ENCODE measurements around the gene KDM3A. TPM values are rescaled to one million over a fixed set of nuclear protein-coding genes. Genes with fewer than 3 reads are reported as not detected.

Gene KDM3A
- total RNA-seq, 1 experiment from 2014 or later = 48.4 TPM

DNA sequence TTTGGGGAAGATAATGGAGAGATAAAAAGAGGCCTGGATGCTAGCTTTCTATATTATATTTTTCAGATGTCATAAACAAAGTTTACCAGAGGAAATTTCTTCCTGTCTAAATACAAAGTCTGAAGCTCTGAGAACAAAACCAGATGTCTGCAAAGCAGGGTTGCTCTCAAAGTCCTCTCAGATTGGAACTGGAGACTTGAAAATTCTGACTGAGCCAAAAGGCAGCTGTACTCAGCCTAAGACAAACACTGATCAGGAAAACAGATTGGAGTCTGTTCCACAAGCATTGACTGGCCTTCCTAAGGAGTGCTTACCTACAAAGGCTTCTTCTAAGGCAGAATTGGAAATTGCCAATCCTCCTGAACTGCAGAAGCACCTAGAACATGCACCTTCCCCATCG lies 25.1 kb downstream of the KDM3A start:
- no TSS peak for BruUV-seq (replicated peaks)
- Histone ChIP-seq H3K36me3 (ENCODE audit: control insufficient read depth, insufficient read depth, low read length) (peaks cover 42% of the 10 kb centered on the region), H3K4me3 (ENCODE audit: low read depth in 2 of 2, low read length in 2 of 2) (no peak overlapping the region), H3K4me1 (ENCODE audit: control insufficient read depth, insufficient read depth, low read length) (no peaks in the 10 kb centered on the region), H3K9me3 (ENCODE audit: control insufficient read depth, insufficient read depth, low read depth, low read length) (no peaks in the 10 kb centered on the region), H3K27ac (ENCODE audit: low read length) (no peak overlapping the region), H3K27me3 (ENCODE audit: control insufficient read depth, insufficient read depth, low read length) (no peaks in the 10 kb centered on the region)
- intact Hi-C loops (cut with micrococcal nuclease; ENCODE audit: unreplicated experiment) (no loop called here), in situ Hi-C loops (cut with HindIII; ENCODE audit: low pct_unique_long_range_greater_than_20kb, low sequenced_read_pairs) (no loop called here)
- ChIA-PET CTCF (no interaction called here), POLR2A (no interaction called here)
- DNase-seq (ENCODE audit: low read depth, low spot score) (no peak), ATAC-seq (no peak)
- TF ChIP-seq POLR2AphosphoS5 (IDR thresholded peaks at IDR 0.05; ENCODE audit: low read depth, low read length) (no peak), SIN3A (IDR thresholded peaks at IDR 0.05; ENCODE audit: borderline replicate concordance, insufficient read depth, low read depth, low read length) (no peak), CTCF (IDR thresholded peaks at IDR 0.05) (no peak), REST (IDR thresholded peaks at IDR 0.05; ENCODE audit: insufficient read depth in 1 of 2, low read depth in 2 of 2, low read length in 1 of 2) (no peak), TCF7L2 (IDR thresholded peaks at IDR 0.05; ENCODE audit: low read depth, low read length) (no peak)

DNA sequence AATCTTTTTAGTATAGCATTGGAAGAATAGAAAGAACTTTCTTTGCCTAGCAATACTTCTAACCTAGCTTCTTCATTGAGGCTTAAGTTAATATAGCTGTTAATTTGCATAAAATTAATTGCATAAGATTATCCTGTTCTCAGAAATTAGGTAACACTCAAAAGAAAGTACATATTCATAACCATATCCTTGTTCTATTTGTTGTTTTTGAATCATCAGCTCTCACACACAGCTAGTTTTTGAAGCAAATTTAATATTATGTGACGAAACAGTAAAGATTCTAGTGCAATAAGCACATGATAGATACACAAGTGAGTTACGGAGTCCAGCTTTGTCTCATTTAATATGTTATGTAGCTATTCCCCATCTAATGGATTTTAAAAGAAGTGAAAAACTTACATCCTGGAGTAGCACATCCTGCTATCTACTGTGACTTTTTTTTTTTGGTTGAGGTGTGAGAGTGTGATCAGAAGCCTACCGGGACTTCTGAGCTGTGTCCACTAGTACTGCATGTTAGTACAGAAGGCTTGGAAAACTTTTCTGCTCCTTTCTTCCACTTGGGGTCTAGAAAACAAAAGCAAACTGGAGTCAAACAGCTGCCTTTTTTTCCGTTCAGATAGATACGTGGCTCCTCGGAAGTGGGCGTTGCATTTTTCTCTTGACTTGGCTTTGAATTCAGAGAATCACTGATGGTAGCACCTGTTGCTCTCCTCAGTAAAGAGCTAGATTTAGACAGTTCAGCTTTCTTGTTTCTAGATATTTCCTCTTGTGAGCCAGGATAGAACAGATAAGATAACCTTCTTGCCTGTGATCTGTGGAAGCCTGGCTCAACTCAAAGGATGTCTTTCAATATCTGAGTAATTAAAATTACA lies 27.2 kb downstream of the KDM3A start:
- POLR2A ChIA-PET = interaction anchor here (0.6 kb wide), 4 partner anchors 8 to 1981 kb away, joined by 3 to 6 read pairs (median 4); no protein-coding TSS in a partner anchor
- no TSS peak for BruUV-seq (replicated peaks)
- H3K4me3 ChIP-seq (ENCODE audit: low read depth in 2 of 2, low read length in 2 of 2) = no peak overlapping the region
- in situ Hi-C loops (cut with HindIII; ENCODE audit: low pct_unique_long_range_greater_than_20kb, low sequenced_read_pairs) = no loop called here
- CTCF ChIA-PET = no interaction called here
- no peaks in the 10 kb centered on the region for H3K4me1 ChIP-seq (ENCODE audit: control insufficient read depth, insufficient read depth, low read length)
- intact Hi-C loops (cut with micrococcal nuclease; ENCODE audit: unreplicated experiment) = no loop called here
- no peak overlapping the region for H3K27ac ChIP-seq (ENCODE audit: low read length)
- ATAC-seq = no peak
- TF ChIP-seq CTCF (IDR thresholded peaks at IDR 0.05) = no peak
- no peaks in the 10 kb centered on the region for H3K9me3 ChIP-seq (ENCODE audit: control insufficient read depth, insufficient read depth, low read depth, low read length)
- peaks cover 45% of the 10 kb centered on the region for H3K36me3 ChIP-seq (ENCODE audit: control insufficient read depth, insufficient read depth, low read length)
- no peaks in the 10 kb centered on the region for H3K27me3 ChIP-seq (ENCODE audit: control insufficient read depth, insufficient read depth, low read length)
- no peak for DNase-seq (ENCODE audit: low read depth, low spot score)
